SK-N-SH (cell line): Measurements from ENCODE around the gene ANKMY1. TPM values are rescaled to one million over a fixed set of nuclear protein-coding genes. Genes with fewer than 3 reads are reported as not detected.
A peak's percentile ranks its signal among the peaks of the same experiment; 100 is the strongest.

ENCODE experiments used
- CTCF ChIA-PET: fragments of 300-600, 350-600 bp; formaldehyde crosslinking; extraction: SDS; loops from one replicate; lab custom pipeline; 2021; lab: Yijun Ruan, JAX
- POLR2A ChIA-PET: fragments of 350-600 bp; sonication (Branson Sonifier 250); formaldehyde crosslinking; extraction: SDS; loops from one replicate; lab custom pipeline; 2020; ENCODE audit warnings: antibody characterized with exemption, inconsistent platforms; lab: Yijun Ruan, JAX
- DNase-seq: peaks from one replicate; pipeline ENCODE4 v3.0.0; 2012
- H2AFZ ChIP-seq: fragments of 200-600 bp; sonication (generic); 2 replicates; pipeline ENCODE4 v1.8.1; 2016; ENCODE audit warnings: antibody characterized with exemption, mild to moderate bottlenecking, low read depth
- H3F3A ChIP-seq: fragments of 200-600 bp; sonication (generic); replicated peaks from 2 replicates; pipeline ENCODE3; 2016; ENCODE audit warnings: antibody characterized with exemption, mild to moderate bottlenecking; ENCODE audit not compliant: insufficient read depth
- H3K27ac ChIP-seq, 2 experiments: fragments of 200-500 bp in 1 of 2; fragments of 200-600 bp in 1 of 2; sonication (Bioruptor generic) in 1 of 2; sonication (generic), shearing (Covaris generic) in 1 of 2; 2 replicates each; pipeline versions ENCODE4 v1.5.1 to v1.6.1; 2014 to 2016; ENCODE audit warnings: low read depth in 2 of 2, inconsistent platforms in 1 of 2, low read length in 1 of 2, mild to moderate bottlenecking in 1 of 2, mixed read lengths in 1 of 2
- H3K27me3 ChIP-seq: fragments of 200-600 bp; sonication (generic), shearing (Covaris generic); 2 replicates; pipeline ENCODE4 v1.6.1; 2016; ENCODE audit warnings: mixed run types; ENCODE audit not compliant: insufficient read depth
- H3K36me3 ChIP-seq, 2 experiments: fragments of 200-500 bp in 1 of 2; fragments of 200-600 bp in 1 of 2; sonication (Bioruptor generic) in 1 of 2; sonication (generic) in 1 of 2; replicated peaks in 1 of 2; 2 replicates each; pipeline versions ENCODE3 to v1.5.1; 2014 to 2016; ENCODE audit warnings: low read length in 1 of 2, mild to moderate bottlenecking in 1 of 2; ENCODE audit not compliant: insufficient read depth in 2 of 2, control insufficient read depth in 1 of 2
- H3K4me1 ChIP-seq, 2 experiments: fragments of 200-500 bp in 1 of 2; fragments of 200-600 bp in 1 of 2; sonication (Bioruptor generic) in 1 of 2; sonication (generic), shearing (Covaris generic) in 1 of 2; 2 replicates each; pipeline versions ENCODE4 v1.5.1 to v1.6.1; 2014 to 2016; ENCODE audit warnings: low read depth in 1 of 2, low read length in 1 of 2, mixed run types in 1 of 2; ENCODE audit not compliant: insufficient read depth in 2 of 2, control insufficient read depth in 1 of 2
- H3K4me2 ChIP-seq: fragments of 200-600 bp; sonication (generic), shearing (Covaris generic); 2 replicates; pipeline ENCODE4 v1.6.1; 2017; ENCODE audit warnings: mixed run types
- H3K4me3 ChIP-seq, 2 experiments: fragments of 200-500 bp in 1 of 2; fragments of 200-600 bp in 1 of 2; sonication (Bioruptor generic) in 1 of 2; sonication (generic), shearing (Covaris generic) in 1 of 2; 2 replicates each; pipeline versions ENCODE4 v1.5.1 to v1.8.1; 2014 to 2016; ENCODE audit warnings: low read depth in 2 of 2, inconsistent platforms in 1 of 2, low read length in 1 of 2, mild to moderate bottlenecking in 1 of 2, mixed read lengths in 1 of 2, moderate library complexity in 1 of 2
- H3K79me2 ChIP-seq: fragments of 200-600 bp; sonication (generic); 2 replicates; pipeline ENCODE4 v1.8.1; 2017; ENCODE audit warnings: mild to moderate bottlenecking; ENCODE audit not compliant: insufficient read depth
- H3K9ac ChIP-seq: fragments of 200-600 bp; sonication (generic); 2 replicates; pipeline ENCODE4 v1.6.1; 2017; ENCODE audit warnings: mixed run types
- H3K9me2 ChIP-seq: fragments of 200-600 bp; sonication (generic); 2 replicates; pipeline ENCODE4 v1.6.1; 2017; ENCODE audit warnings: mixed run types
- H3K9me3 ChIP-seq: fragments of 200-600 bp; sonication (generic); 2 replicates; pipeline ENCODE4 v1.6.1; 2017; ENCODE audit warnings: mixed run types, mild to moderate bottlenecking, moderate library complexity
- H4K20me1 ChIP-seq: fragments of 200-600 bp; sonication (generic); 2 replicates; pipeline ENCODE4 v1.6.1; 2017; ENCODE audit warnings: mild to moderate bottlenecking, mixed run types; ENCODE audit not compliant: insufficient read depth
- EP300 ChIP-seq, 2 experiments: IDR thresholded peaks; 2 replicates each; pipeline versions ENCODE4 v1.4.0 to v1.6.1; 2012; ENCODE audit warnings: borderline replicate concordance in 1 of 2, low read depth in 1 of 2, low read length in 1 of 2
- IRF3 ChIP-seq: fragments of 150-350 bp; IDR thresholded peaks from 2 replicates; pipeline ENCODE4 v1.6.1; 2016; ENCODE audit warnings: mild to moderate bottlenecking, low read depth, low read length
- MAX ChIP-seq: IDR thresholded peaks from 2 replicates; pipeline ENCODE4 v1.4.0; 2012; ENCODE audit warnings: low read depth
- MEF2A ChIP-seq: IDR thresholded peaks from 2 replicates; pipeline ENCODE4 v1.4.0; 2012; ENCODE audit warnings: low read depth, borderline replicate concordance
- MXI1 ChIP-seq: IDR thresholded peaks from 2 replicates; pipeline ENCODE4 v1.6.1; 2012; ENCODE audit warnings: mild to moderate bottlenecking, low read depth, low read length, improper control_type of control experiment
- NRF1 ChIP-seq: IDR thresholded peaks from 2 replicates; pipeline ENCODE4 v1.6.1; 2012; ENCODE audit warnings: low read depth, mild to moderate bottlenecking, low read length
- PBX3 ChIP-seq: IDR thresholded peaks from 2 replicates; pipeline ENCODE4; 2012
- REST ChIP-seq: IDR thresholded peaks from 2 replicates; pipeline ENCODE4 v1.6.1; 2012; ENCODE audit warnings: mild to moderate bottlenecking, low read depth, low read length, moderate library complexity
- RXRA ChIP-seq: IDR thresholded peaks from 2 replicates; pipeline ENCODE4 v1.4.0; 2012; ENCODE audit warnings: low read depth, mild to moderate bottlenecking, borderline replicate concordance
- SIN3A ChIP-seq: IDR thresholded peaks from 2 replicates; pipeline ENCODE4 v1.6.1; 2012; ENCODE audit warnings: low read depth, mild to moderate bottlenecking, low read length, moderate library complexity, borderline replicate concordance
- USF2 ChIP-seq: fragments of 150-350 bp; IDR thresholded peaks from 2 replicates; pipeline ENCODE4 v1.6.1; 2017; ENCODE audit warnings: antibody characterized with exemption, low read length, low read depth, borderline replicate concordance
- ZBTB33 ChIP-seq: IDR thresholded peaks from 2 replicates; pipeline ENCODE4 v1.4.0; 2012; ENCODE audit warnings: low read depth, borderline replicate concordance
- WGBS: methylation state at CpG from one replicate; pipeline ENCODE4 v1.1.6; 2017; ENCODE audit warnings: low lambda C conversion rate; 5-methylcytosine and 5-hydroxymethylcytosine counted together
- polyA plus RNA-seq, 3 experiments: library from polyadenylated mRNA; depleted of rRNA; stranded (reverse); fragments of >200 nt; gene quantifications; 2 replicates each; pipeline ENCODE4 v1.2.3, GENCODE V29; 2012

The ANKMY1 gene
- polyA plus RNA-seq, 1 of the 3 experiments (the other 2 are of a cell fraction) = 12.1 TPM

- TF ChIP-seq RXRA (no peak), ZBTB33 (no peak), USF2 (no peak), IRF3 (no peak), PBX3 (no peak), MEF2A (no peak), NRF1 (no peak), MXI1 (no peak)
- TF ChIP-seq, all 33 proteins: peak for 0
- ChIA-PET CTCF (no interaction called here), POLR2A (no interaction called here)
- H3K4me2 ChIP-seq = no peak overlapping the region
- H3F3A ChIP-seq = no peaks in the 10 kb centered on the region
- WGBS = 95% methylated on average over 12 of the region's 13 CpGs
- no peaks in the 10 kb centered on the region for H3K4me1 ChIP-seq
- H3K36me3 ChIP-seq = peaks cover 0 to 11% of the 10 kb centered on the region in 2 experiments
- H3K79me2 ChIP-seq = no peaks in the 10 kb centered on the region
- no peaks in the 10 kb centered on the region for H4K20me1 ChIP-seq
- DNase-seq = peak; percentile 10
- no peak overlapping the region for H3K27ac ChIP-seq
- H3K27me3 ChIP-seq = no peaks in the 10 kb centered on the region
- H3K9ac ChIP-seq = no peak overlapping the region
- H3K9me2 ChIP-seq = no peaks in the 10 kb centered on the region
- H3K9me3 ChIP-seq = no peaks in the 10 kb centered on the region
- no peak overlapping the region for H3K4me3 ChIP-seq
- H2AFZ ChIP-seq = no peak overlapping the region
These were observed 56.2 kb downstream of the ANKMY1 start for GRCh38 chr2:240501531-240501991.

GRCh38 chr2:240500561-240501423, 57.0 kb downstream of the ANKMY1 start:
- no peak overlapping the region for H2AFZ ChIP-seq
- TF ChIP-seq SIN3A (no peak), REST (no peak), MAX (no peak), EP300 (IDR thresholded peaks at IDR 0.05; ENCODE audit: borderline replicate concordance in 1 of 2, low read depth in 1 of 2, low read length in 1 of 2) (no peak)
- TF ChIP-seq, all 33 proteins: peak for 0
- peak; percentile 28 for DNase-seq
- Histone ChIP-seq H3K4me1 (no peaks in the 10 kb centered on the region), H3K36me3 (peaks cover 0 to 13% of the 10 kb centered on the region in 2 experiments), H3K27me3 (no peaks in the 10 kb centered on the region), H3K9me3 (no peaks in the 10 kb centered on the region), H4K20me1 (no peaks in the 10 kb centered on the region), H3K9ac (no peak overlapping the region), H3K9me2 (no peaks in the 10 kb centered on the region), H3F3A (no peaks in the 10 kb centered on the region), H3K79me2 (no peaks in the 10 kb centered on the region), H3K27ac (no peak overlapping the region), H3K4me3 (no peak overlapping the region), H3K4me2 (no peak overlapping the region)
- ChIA-PET POLR2A (no interaction called here), CTCF (no interaction called here)
- WGBS = 95% methylated on average over 21 of the region's 24 CpGs
